ENCODE data around the gene ADA.

The ADA gene

GRCh38 chr20:44632103-44632752, 19.3 kb downstream of the ADA start:
- no peak overlapping the region for H3K27ac ChIP-seq
- no peak for TF ChIP-seq CTCF (conservative IDR thresholded peaks at IDR 0.05)

GRCh38 chr20:44630297-44630696, 21.2 kb downstream of the ADA start:
- no peak overlapping the region for H3K27ac ChIP-seq
- TF ChIP-seq CTCF (conservative IDR thresholded peaks at IDR 0.05): no peak

GRCh38 chr20:44629542-44629941, 22.0 kb downstream of the ADA start:
- TF ChIP-seq CTCF (conservative IDR thresholded peaks at IDR 0.05): no peak
- no peak overlapping the region for H3K27ac ChIP-seq

- H3K27ac ChIP-seq: no peak overlapping the region
- no peak for TF ChIP-seq CTCF (conservative IDR thresholded peaks at IDR 0.05)
Observed at GRCh38 chr20:44629017-44629385, 22.5 kb downstream of the ADA start.

GRCh38 chr20:44627364-44628010, 24.0 kb downstream of the ADA start:
- TF ChIP-seq CTCF (conservative IDR thresholded peaks at IDR 0.05): no peak
- H3K27ac ChIP-seq: no peak overlapping the region

- no peak for TF ChIP-seq CTCF (conservative IDR thresholded peaks at IDR 0.05)
- no peak overlapping the region for H3K27ac ChIP-seq
Observed at GRCh38 chr20:44626278-44626677, 25.2 kb downstream of the ADA start.

- no peak overlapping the region for H3K27ac ChIP-seq
- no peak for TF ChIP-seq CTCF (conservative IDR thresholded peaks at IDR 0.05)
Observed at GRCh38 chr20:44625361-44625760, 26.1 kb downstream of the ADA start.
